ENCODE data around the gene COLQ. TPM values are rescaled to one million over a fixed set of nuclear protein-coding genes. Genes with fewer than 3 reads are reported as not detected.

COLQ gene
- total RNA-seq, 1 experiment from 2014 or later = 1.3 TPM

DNA sequence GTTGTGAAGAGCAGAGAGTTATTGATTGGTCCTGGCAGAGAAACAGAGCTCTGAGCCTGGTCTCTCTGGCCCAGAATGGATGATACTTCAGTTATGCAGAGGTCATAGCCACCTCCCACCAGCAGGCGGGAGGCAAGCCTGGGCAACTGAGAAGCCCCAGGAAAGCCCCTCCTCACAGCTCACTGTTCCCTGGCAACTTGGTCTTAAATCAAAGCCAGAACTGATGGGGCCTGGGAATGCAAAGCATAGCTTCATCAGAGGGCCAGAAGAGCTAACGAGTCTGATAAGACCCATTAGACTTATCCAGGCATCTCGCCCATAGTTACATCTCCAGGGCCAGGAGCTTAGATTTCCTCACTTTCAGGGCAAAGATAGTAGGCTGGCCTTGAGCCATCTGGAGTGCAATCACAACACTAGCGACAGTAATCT is 5.5 kb upstream of the COLQ start:
- H3K9me3 Mint-ChIP-seq (ENCODE audit: low read depth, unreplicated experiment) = no peaks in the 10 kb centered on the region

DNA sequence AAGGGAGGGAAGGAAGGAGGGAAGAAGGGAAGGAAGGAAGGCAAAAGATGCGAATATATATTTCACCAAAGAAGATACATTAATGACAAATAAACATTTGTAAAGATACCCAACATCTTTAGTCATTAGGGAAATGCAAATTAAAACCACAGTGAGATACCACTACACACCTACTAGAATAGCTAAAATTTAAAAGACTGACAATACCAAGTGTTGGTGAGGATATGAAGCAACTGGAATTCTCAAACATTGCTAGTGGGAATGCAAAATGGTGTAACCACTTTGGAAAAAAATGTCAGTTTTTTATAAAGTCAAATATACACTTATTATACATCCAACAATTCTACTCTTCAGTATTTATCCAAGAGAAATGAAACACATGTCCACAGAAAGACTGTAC is 4.3 kb upstream of the COLQ start:
- no peak for DNase-seq
- Mint-ChIP-seq H3K36me3 (ENCODE audit: insufficient read depth, unreplicated experiment) (peaks cover 4% of the 10 kb centered on the region), H3K27ac (ENCODE audit: unreplicated experiment) (no peak overlapping the region), H3K4me3 (ENCODE audit: low read depth, unreplicated experiment) (no peak overlapping the region), H3K9me3 (ENCODE audit: low read depth, unreplicated experiment) (no peaks in the 10 kb centered on the region), H3K27me3 (ENCODE audit: unreplicated experiment) (peaks cover 33% of the 10 kb centered on the region), H3K4me1 (ENCODE audit: low read depth, unreplicated experiment) (no peaks in the 10 kb centered on the region)
- CTCF ChIA-PET = interaction anchor here (0.7 kb wide), 1 partner anchor 139 kb away, joined by 3 read pairs; no protein-coding TSS in a partner anchor
- intact Hi-C loops (cut with micrococcal nuclease; ENCODE audit: unreplicated experiment) = no loop called here
- no TSS peak for BruUV-seq (replicated peaks)
- TF ChIP-seq, protein P1, sequence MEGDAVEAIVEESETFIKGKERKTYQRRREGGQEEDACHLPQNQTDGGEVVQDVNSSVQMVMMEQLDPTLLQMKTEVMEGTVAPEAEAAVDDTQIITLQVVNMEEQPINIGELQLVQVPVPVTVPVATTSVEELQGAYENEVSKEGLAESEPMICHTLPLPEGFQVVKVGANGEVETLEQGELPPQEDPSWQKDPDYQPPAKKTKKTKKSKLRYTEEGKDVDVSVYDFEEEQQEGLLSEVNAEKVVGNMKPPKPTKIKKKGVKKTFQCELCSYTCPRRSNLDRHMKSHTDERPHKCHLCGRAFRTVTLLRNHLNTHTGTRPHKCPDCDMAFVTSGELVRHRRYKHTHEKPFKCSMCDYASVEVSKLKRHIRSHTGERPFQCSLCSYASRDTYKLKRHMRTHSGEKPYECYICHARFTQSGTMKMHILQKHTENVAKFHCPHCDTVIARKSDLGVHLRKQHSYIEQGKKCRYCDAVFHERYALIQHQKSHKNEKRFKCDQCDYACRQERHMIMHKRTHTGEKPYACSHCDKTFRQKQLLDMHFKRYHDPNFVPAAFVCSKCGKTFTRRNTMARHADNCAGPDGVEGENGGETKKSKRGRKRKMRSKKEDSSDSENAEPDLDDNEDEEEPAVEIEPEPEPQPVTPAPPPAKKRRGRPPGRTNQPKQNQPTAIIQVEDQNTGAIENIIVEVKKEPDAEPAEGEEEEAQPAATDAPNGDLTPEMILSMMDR (IDR thresholded peaks at IDR 0.05; ENCODE audit: unreplicated experiment) = no peak

More for the DNA sequence above, 5.5 kb upstream of the COLQ start:
- peaks cover 26% of the 10 kb centered on the region for H3K27me3 Mint-ChIP-seq (ENCODE audit: unreplicated experiment)
- no peaks in the 10 kb centered on the region for H3K4me1 Mint-ChIP-seq (ENCODE audit: low read depth, unreplicated experiment)
- no peak for DNase-seq
- intact Hi-C loops (cut with micrococcal nuclease; ENCODE audit: unreplicated experiment) = no loop called here
- no peaks in the 10 kb centered on the region for H3K36me3 Mint-ChIP-seq (ENCODE audit: insufficient read depth, unreplicated experiment)
- H3K4me3 Mint-ChIP-seq (ENCODE audit: low read depth, unreplicated experiment) = no peak overlapping the region
- no TSS peak for BruUV-seq (replicated peaks)
- H3K27ac Mint-ChIP-seq (ENCODE audit: unreplicated experiment) = no peak overlapping the region
- CTCF ChIA-PET = no interaction called here
- TF ChIP-seq, protein P1 (IDR thresholded peaks at IDR 0.05; ENCODE audit: unreplicated experiment) = no peak

DNA sequence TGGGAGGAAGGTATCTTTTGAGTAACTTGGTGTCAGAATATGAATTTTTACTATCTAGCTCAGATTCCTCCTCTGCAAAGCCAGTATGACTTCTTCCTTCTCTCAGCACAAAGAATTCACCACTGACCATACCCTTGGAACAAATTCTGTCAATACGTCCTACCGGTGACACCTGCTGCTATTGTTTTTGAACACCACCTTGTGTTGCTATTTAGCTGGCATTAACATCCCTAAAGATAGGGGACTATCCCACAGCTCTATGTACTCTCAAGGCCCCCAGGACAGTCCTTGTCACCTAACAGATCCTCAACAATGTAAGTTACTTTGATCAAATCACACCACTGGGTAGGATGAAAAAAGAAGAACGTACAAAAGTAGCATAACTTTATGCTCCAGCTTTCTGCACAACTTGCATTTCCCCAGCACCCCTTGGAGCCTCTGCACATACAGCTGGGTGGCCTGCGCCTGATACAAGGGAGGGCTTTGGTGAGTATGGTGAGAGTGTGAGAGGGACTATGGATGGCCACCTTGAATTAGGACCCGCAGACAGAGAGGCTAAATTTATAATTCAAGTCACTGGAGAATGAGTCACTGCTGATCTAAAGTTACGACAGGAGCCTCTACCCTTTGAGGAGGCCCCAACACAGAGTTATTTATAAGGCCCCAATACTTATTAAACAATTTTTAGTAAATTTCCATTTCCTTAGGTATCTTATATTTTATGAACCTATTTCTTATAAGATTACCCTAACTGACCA is 2.3 kb upstream of the COLQ start:
- CTCF ChIA-PET = interaction anchor here (0.6 kb wide), 1 partner anchor 20 kb away, joined by 3 read pairs; no protein-coding TSS in a partner anchor
- Mint-ChIP-seq H3K4me3 (ENCODE audit: low read depth, unreplicated experiment) (no peak overlapping the region), H3K4me1 (ENCODE audit: low read depth, unreplicated experiment) (no peaks in the 10 kb centered on the region), H3K36me3 (ENCODE audit: insufficient read depth, unreplicated experiment) (peaks cover 4% of the 10 kb centered on the region), H3K27ac (ENCODE audit: unreplicated experiment) (no peak overlapping the region), H3K9me3 (ENCODE audit: low read depth, unreplicated experiment) (no peaks in the 10 kb centered on the region), H3K27me3 (ENCODE audit: unreplicated experiment) (peaks cover 24% of the 10 kb centered on the region)
- BruUV-seq (replicated peaks) = no TSS peak
- TF ChIP-seq, protein P1 (IDR thresholded peaks at IDR 0.05; ENCODE audit: unreplicated experiment) = no peak
- DNase-seq = no peak
- intact Hi-C loops (cut with micrococcal nuclease; ENCODE audit: unreplicated experiment) = no loop called here

DNA sequence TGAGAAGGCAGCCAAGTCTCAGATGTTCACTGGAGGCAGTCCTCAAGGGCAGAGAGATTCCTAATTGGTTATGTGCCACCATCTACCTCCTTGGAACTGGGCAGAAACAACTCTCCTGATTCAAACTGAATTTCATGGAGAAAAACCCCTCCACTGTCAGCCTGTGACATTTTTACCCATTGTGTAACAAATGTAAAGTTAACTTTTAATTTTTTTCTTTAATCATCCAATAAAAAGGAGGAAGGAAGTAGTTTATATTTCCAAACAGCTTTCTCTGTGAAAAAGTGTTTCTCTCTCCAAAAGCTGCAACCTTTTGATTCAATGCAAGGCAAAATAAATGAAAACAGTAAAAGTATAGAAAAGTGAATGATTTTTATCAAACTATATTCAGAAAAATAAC is 510 bp upstream of the COLQ start:
- Mint-ChIP-seq H3K4me1 (ENCODE audit: low read depth, unreplicated experiment) (no peaks in the 10 kb centered on the region), H3K27me3 (ENCODE audit: unreplicated experiment) (peaks cover 24% of the 10 kb centered on the region), H3K27ac (ENCODE audit: unreplicated experiment) (no peak overlapping the region), H3K36me3 (ENCODE audit: insufficient read depth, unreplicated experiment) (peaks cover 4% of the 10 kb centered on the region), H3K9me3 (ENCODE audit: low read depth, unreplicated experiment) (no peaks in the 10 kb centered on the region), H3K4me3 (ENCODE audit: low read depth, unreplicated experiment) (no peak overlapping the region)
- TF ChIP-seq, protein P1 (IDR thresholded peaks at IDR 0.05; ENCODE audit: unreplicated experiment) = no peak
- no peak for DNase-seq
- intact Hi-C loops (cut with micrococcal nuclease; ENCODE audit: unreplicated experiment) = no loop called here
- CTCF ChIA-PET = no interaction called here
- no TSS peak for BruUV-seq (replicated peaks)
